Activated T-cell treated with anti-CD3 and anti-CD28 coated beads, Interleukin-2, amount 50 U/mL, for 4 hours (primary cell): Measurements from ENCODE around the gene MTMR3. TPM values are rescaled to one million over a fixed set of nuclear protein-coding genes. Genes with fewer than 3 reads are reported as not detected.
"Not testable (repeated sequence)": the region's sequence is repeated elsewhere in the genome, so short reads cannot be mapped to it uniquely, and the experiment has no call there.

ENCODE experiments used
- ATAC-seq, 2 donors: fragments of 200-7000 bp; cut with Tn5 transposase; one replicate each; pipeline ENCODE4 v1.10.0; 2021
- DNase-seq: peaks from one replicate; pipeline ENCODE4 v3.0.0-alpha.2; 2020
- H3K27me3 Mint-ChIP-seq: one replicate; pipeline ENCODE4 v1.8.0; 2021; ENCODE audit warnings: low read depth, mixed read lengths
- H3K36me3 Mint-ChIP-seq: one replicate; pipeline ENCODE4 v1.8.0; 2022; ENCODE audit warnings: mixed read lengths; ENCODE audit not compliant: insufficient read depth
- H3K4me1 Mint-ChIP-seq: one replicate; pipeline ENCODE4 v1.8.0; 2021; ENCODE audit warnings: low read depth, mixed read lengths
- H3K4me3 Mint-ChIP-seq: one replicate; pipeline ENCODE4 v1.8.0; 2021; ENCODE audit warnings: mild to moderate bottlenecking, moderate library complexity, mixed read lengths
- H3K9me3 Mint-ChIP-seq: one replicate; pipeline ENCODE4 v1.8.0; 2021; ENCODE audit warnings: mixed read lengths
- total RNA-seq, 3 donors: library from RNA; stranded (reverse); gene quantifications; one replicate each; pipeline ENCODE4 v1.2.1, GENCODE V29; 2021

The MTMR3 gene
- total RNA-seq, 3 donors from 2014 or later: 15.2 to 19.8 (median 15.8) TPM

GRCh38 chr22:30054764-30055069, 171.7 kb downstream of the MTMR3 start:
- Mint-ChIP-seq H3K4me3 (no peak overlapping the region), H3K4me1 (no peaks in the 10 kb centered on the region), H3K27me3 (peaks cover 4% of the 10 kb centered on the region), H3K9me3 (peaks cover 15% of the 10 kb centered on the region), H3K36me3 (peaks cover 1% of the 10 kb centered on the region)
- DNase-seq: no peak
- no peak for ATAC-seq

- Mint-ChIP-seq H3K9me3 (peaks cover 15% of the 10 kb centered on the region), H3K4me1 (no peaks in the 10 kb centered on the region), H3K36me3 (peaks cover 1% of the 10 kb centered on the region), H3K27me3 (peaks cover 4% of the 10 kb centered on the region), H3K4me3 (no peak overlapping the region)
- no peak for DNase-seq
- ATAC-seq: no peak
These were observed 173.0 kb downstream of the MTMR3 start for GRCh38 chr22:30056015-30056414.

- DNase-seq: no peak
- no peak for ATAC-seq
- no peaks in the 10 kb centered on the region for H3K4me1 Mint-ChIP-seq
- no peak overlapping the region for H3K4me3 Mint-ChIP-seq
- peaks cover 21% of the 10 kb centered on the region for H3K9me3 Mint-ChIP-seq
- H3K27me3 Mint-ChIP-seq: peaks cover 4% of the 10 kb centered on the region
- peaks cover 1% of the 10 kb centered on the region for H3K36me3 Mint-ChIP-seq
These were observed 174.4 kb downstream of the MTMR3 start for GRCh38 chr22:30057375-30057774.

- peaks cover 35% of the 10 kb centered on the region for H3K9me3 Mint-ChIP-seq
- not testable (repeated sequence) for DNase-seq, H3K36me3 Mint-ChIP-seq, ATAC-seq, H3K4me1 Mint-ChIP-seq, H3K27me3 Mint-ChIP-seq, H3K4me3 Mint-ChIP-seq
These were observed 176.5 kb downstream of the MTMR3 start for GRCh38 chr22:30059346-30060020.

GRCh38 chr22:30061094-30061493, 178.1 kb downstream of the MTMR3 start:
- not testable (repeated sequence) for H3K4me1 Mint-ChIP-seq, DNase-seq
- peaks cover 37% of the 10 kb centered on the region for H3K9me3 Mint-ChIP-seq

GRCh38 chr22:30062259-30062658, 179.3 kb downstream of the MTMR3 start:
- peaks cover 30% of the 10 kb centered on the region for H3K9me3 Mint-ChIP-seq
- no peaks in the 10 kb centered on the region for H3K4me1 Mint-ChIP-seq
- H3K36me3 Mint-ChIP-seq: peaks cover 1% of the 10 kb centered on the region
- peaks cover 3% of the 10 kb centered on the region for H3K27me3 Mint-ChIP-seq
- no peak overlapping the region for H3K4me3 Mint-ChIP-seq
- ATAC-seq (no peak), DNase-seq (no peak)

More at GRCh38 chr22:30061094-30061493, 178.1 kb downstream of the MTMR3 start:
- not testable (repeated sequence) for H3K36me3 Mint-ChIP-seq, H3K4me3 Mint-ChIP-seq, H3K27me3 Mint-ChIP-seq, ATAC-seq

- Mint-ChIP-seq H3K4me3 (no peak overlapping the region), H3K4me1 (no peaks in the 10 kb centered on the region), H3K9me3 (peaks cover 27% of the 10 kb centered on the region), H3K27me3 (peaks cover 2% of the 10 kb centered on the region), H3K36me3 (peaks cover 1% of the 10 kb centered on the region)
- no peak for DNase-seq
- no peak for ATAC-seq
These were observed 180.0 kb downstream of the MTMR3 start for GRCh38 chr22:30062950-30063349.

GRCh38 chr22:30064172-30064571, 181.2 kb downstream of the MTMR3 start:
- Mint-ChIP-seq H3K9me3 (peaks cover 21% of the 10 kb centered on the region), H3K4me1 (no peaks in the 10 kb centered on the region), H3K36me3 (peaks cover 1% of the 10 kb centered on the region), H3K27me3 (peaks cover 2% of the 10 kb centered on the region), H3K4me3 (no peak overlapping the region)
- DNase-seq (no peak), ATAC-seq (no peak)

GRCh38 chr22:30073743-30074142, 190.8 kb downstream of the MTMR3 start:
- H3K27me3 Mint-ChIP-seq: no peaks in the 10 kb centered on the region
- DNase-seq (no peak), ATAC-seq (no peak)
- no peaks in the 10 kb centered on the region for H3K9me3 Mint-ChIP-seq
- H3K36me3 Mint-ChIP-seq: no peaks in the 10 kb centered on the region
- peaks cover 8% of the 10 kb centered on the region for H3K4me1 Mint-ChIP-seq
- no peak overlapping the region for H3K4me3 Mint-ChIP-seq

GRCh38 chr22:30074147-30074546, 191.2 kb downstream of the MTMR3 start:
- no peaks in the 10 kb centered on the region for H3K9me3 Mint-ChIP-seq

GRCh38 chr22:30074994-30075393, 192.0 kb downstream of the MTMR3 start:
- DNase-seq: no peak
- no peak overlapping the region for H3K4me3 Mint-ChIP-seq
- no peaks in the 10 kb centered on the region for H3K27me3 Mint-ChIP-seq
- ATAC-seq: no peak
- no peaks in the 10 kb centered on the region for H3K9me3 Mint-ChIP-seq
- H3K4me1 Mint-ChIP-seq: peaks cover 13% of the 10 kb centered on the region
- no peaks in the 10 kb centered on the region for H3K36me3 Mint-ChIP-seq

More at GRCh38 chr22:30074147-30074546, 191.2 kb downstream of the MTMR3 start:
- no peaks in the 10 kb centered on the region for H3K36me3 Mint-ChIP-seq
- DNase-seq (no peak), ATAC-seq (no peak)
- peaks cover 12% of the 10 kb centered on the region for H3K4me1 Mint-ChIP-seq
- no peaks in the 10 kb centered on the region for H3K27me3 Mint-ChIP-seq
- H3K4me3 Mint-ChIP-seq: no peak overlapping the region

- ATAC-seq: no peak
- H3K9me3 Mint-ChIP-seq: no peaks in the 10 kb centered on the region
- no peak overlapping the region for H3K4me3 Mint-ChIP-seq
- DNase-seq: no peak
- H3K36me3 Mint-ChIP-seq: no peaks in the 10 kb centered on the region
- peaks cover 13% of the 10 kb centered on the region for H3K4me1 Mint-ChIP-seq
- H3K27me3 Mint-ChIP-seq: no peaks in the 10 kb centered on the region
These were observed 194.4 kb downstream of the MTMR3 start for GRCh38 chr22:30077279-30077880.

GRCh38 chr22:30078320-30079311, 195.6 kb downstream of the MTMR3 start:
- H3K9me3 Mint-ChIP-seq: peaks cover under 1% of the 10 kb centered on the region
- DNase-seq: no peak
- H3K4me3 Mint-ChIP-seq: peak overlapping the region; percentile 45
- peak; percentile 51 to 54 for ATAC-seq
- H3K36me3 Mint-ChIP-seq: no peaks in the 10 kb centered on the region
- H3K27me3 Mint-ChIP-seq: no peaks in the 10 kb centered on the region
- peaks cover 13% of the 10 kb centered on the region for H3K4me1 Mint-ChIP-seq

- Mint-ChIP-seq H3K27me3 (no peaks in the 10 kb centered on the region), H3K4me3 (no peak within 1 kb of the TSS), H3K9me3 (peaks cover 7% of the 10 kb centered on the region), H3K4me1 (peaks cover 13% of the 10 kb centered on the region), H3K36me3 (no peaks in the 10 kb centered on the region)
- ATAC-seq (no peak), DNase-seq (no peak)
These were observed 197.1 kb downstream of the MTMR3 start, which contains the start of gene HORMAD2 for GRCh38 chr22:30079952-30080533. HORMAD2 (plus strand) TSS chr22:30080464; CDS start chr22:30093953, 13,489 bp downstream.
